HEK293 (cell line): ENCODE results near the gene HEATR5A.
"Not testable (repeated sequence)": the region's sequence is repeated elsewhere in the genome, so short reads cannot be mapped to it uniquely, and the experiment has no call there.

Experiments
- CTCF ChIA-PET: fragments of 350-600 bp; formaldehyde crosslinking; extraction: SDS; loops from one replicate; lab custom pipeline; 2021; ENCODE audit warnings: antibody characterized with exemption; lab: Yijun Ruan, JAX
- POLR2A ChIA-PET: fragments of 300-600 bp; formaldehyde crosslinking; extraction: SDS; loops from one replicate; lab custom pipeline; 2020; ENCODE audit warnings: antibody characterized with exemption, inconsistent platforms; lab: Yijun Ruan, JAX
- H3K27ac ChIP-seq: fragments of 200-500 bp; sonication (Bioruptor generic); 2 replicates; pipeline ENCODE4 v1.5.1; 2014; ENCODE audit warnings: low read depth, low read length, control low read depth, inconsistent platforms; ENCODE audit errors: extremely low read depth
- H3K36me3 ChIP-seq, 2 experiments: fragments of 200-500 bp in 1 of 2; sonication (Bioruptor generic) in 1 of 2; 1 replicate in 1 of 2; 2 replicates in 1 of 2; pipeline ENCODE4 v1.5.1; 2014 to 2017; ENCODE audit warnings: inconsistent platforms in 2 of 2, low read length in 2 of 2; ENCODE audit not compliant: control insufficient read depth in 2 of 2, insufficient read depth in 1 of 2
- H3K4me1 ChIP-seq: fragments of 200-500 bp; sonication (Bioruptor generic); 2 replicates; pipeline ENCODE4 v1.5.1; 2014; ENCODE audit warnings: mild to moderate bottlenecking, low read length, inconsistent platforms; ENCODE audit not compliant: control insufficient read depth, insufficient read depth
- H3K4me3 ChIP-seq: 2 replicates; pipeline ENCODE4 v1.5.1; 2011; ENCODE audit warnings: low read depth, mild to moderate bottlenecking, control low read depth, low read length, moderate library complexity
- H3K9me3 ChIP-seq: fragments of 200-500 bp; sonication (Bioruptor generic); 2 replicates; pipeline ENCODE4 v1.5.1; 2014; ENCODE audit warnings: low read depth, low read length, inconsistent platforms; ENCODE audit not compliant: control insufficient read depth, insufficient read depth
- GLI2 ChIP-seq: fragments of 450-650 bp; formaldehyde crosslinking; IDR thresholded peaks from 2 replicates; pipeline ENCODE4; 2017; ENCODE audit warnings: missing biosample characterization, missing genetic modification characterization, low read depth, borderline replicate concordance
- GLI4 ChIP-seq: fragments of 450-650 bp; formaldehyde crosslinking; IDR thresholded peaks from 2 replicates; pipeline ENCODE4 v1.5.1; 2016; ENCODE audit warnings: missing biosample characterization, missing genetic modification characterization
- KLF16 ChIP-seq: fragments of 450-650 bp; formaldehyde crosslinking; IDR thresholded peaks from 2 replicates; pipeline ENCODE4 v1.5.1; 2017; ENCODE audit warnings: missing biosample characterization, missing genetic modification characterization
- ZBTB7A ChIP-seq: fragments of 450-650 bp; formaldehyde crosslinking; IDR thresholded peaks from 2 replicates; pipeline ENCODE4 v1.5.1; 2016; ENCODE audit warnings: low read depth, missing biosample characterization, missing genetic modification characterization
- ZEB2 ChIP-seq: fragments of 450-650 bp; formaldehyde crosslinking; IDR thresholded peaks from 2 replicates; pipeline ENCODE4 v1.5.1; 2016; ENCODE audit warnings: missing biosample characterization, missing genetic modification characterization
- ZIC2 ChIP-seq: fragments of 450-650 bp; formaldehyde crosslinking; IDR thresholded peaks from 2 replicates; pipeline ENCODE4 v1.5.1; 2016; ENCODE audit warnings: missing biosample characterization, missing genetic modification characterization
- ZNF184 ChIP-seq: fragments of 450-650 bp; IDR thresholded peaks from 2 replicates; pipeline ENCODE4 v1.5.1; 2018; ENCODE audit warnings: missing biosample characterization, mild to moderate bottlenecking, missing genetic modification characterization
- ZNF19 ChIP-seq: fragments of 450-650 bp; formaldehyde crosslinking; IDR thresholded peaks from 2 replicates; pipeline ENCODE4; 2016; ENCODE audit warnings: missing biosample characterization, missing genetic modification characterization, low read depth
- ZNF221 ChIP-seq: fragments of 450-650 bp; formaldehyde crosslinking; IDR thresholded peaks from 2 replicates; pipeline ENCODE4 v1.5.1; 2017; ENCODE audit warnings: missing biosample characterization, missing genetic modification characterization, borderline replicate concordance
- ZNF350 ChIP-seq: fragments of 450-650 bp; formaldehyde crosslinking; IDR thresholded peaks from 2 replicates; pipeline ENCODE4 v1.5.0; 2017; ENCODE audit warnings: missing biosample characterization, mild to moderate bottlenecking, missing genetic modification characterization
- ZNF416 ChIP-seq: fragments of 450-650 bp; formaldehyde crosslinking; IDR thresholded peaks from 2 replicates; pipeline ENCODE4 v1.5.1; 2016; ENCODE audit warnings: missing biosample characterization, missing genetic modification characterization
- ZNF560 ChIP-seq: fragments of 450-650 bp; formaldehyde crosslinking; IDR thresholded peaks from 2 replicates; pipeline ENCODE4 v1.5.1; 2017; ENCODE audit warnings: missing biosample characterization, missing genetic modification characterization, borderline replicate concordance
- ZNF624 ChIP-seq: fragments of 450-650 bp; formaldehyde crosslinking; IDR thresholded peaks from 2 replicates; pipeline ENCODE4 v1.5.1; 2017; ENCODE audit warnings: missing biosample characterization, missing genetic modification characterization
- TF ChIP-seq, protein P1 (sequence below): fragments of 450-650 bp; formaldehyde crosslinking; IDR thresholded peaks from 2 replicates; pipeline ENCODE4 v1.5.1; 2016; ENCODE audit warnings: missing biosample characterization, missing genetic modification characterization
- TF ChIP-seq, protein P2 (sequence below): fragments of 450-650 bp; formaldehyde crosslinking; IDR thresholded peaks from 2 replicates; pipeline ENCODE4 v1.5.1; 2017; ENCODE audit warnings: missing biosample characterization, missing genetic modification characterization
- TF ChIP-seq, protein P3 (sequence below): fragments of 450-650 bp; formaldehyde crosslinking; IDR thresholded peaks from 2 replicates; pipeline ENCODE4 v1.5.1; 2016; ENCODE audit warnings: missing biosample characterization, missing genetic modification characterization, low read depth
- TF ChIP-seq, protein P4 (sequence below): fragments of 450-650 bp; formaldehyde crosslinking; IDR thresholded peaks from 2 replicates; pipeline ENCODE4 v1.5.1; 2016; ENCODE audit warnings: missing biosample characterization, missing genetic modification characterization, borderline replicate concordance
- TF ChIP-seq, protein P5 (sequence below): fragments of 450-650 bp; formaldehyde crosslinking; IDR thresholded peaks from 2 replicates; pipeline ENCODE4 v1.5.1; 2016; ENCODE audit warnings: missing biosample characterization, missing genetic modification characterization, borderline replicate concordance

HEATR5A gene

DNA sequence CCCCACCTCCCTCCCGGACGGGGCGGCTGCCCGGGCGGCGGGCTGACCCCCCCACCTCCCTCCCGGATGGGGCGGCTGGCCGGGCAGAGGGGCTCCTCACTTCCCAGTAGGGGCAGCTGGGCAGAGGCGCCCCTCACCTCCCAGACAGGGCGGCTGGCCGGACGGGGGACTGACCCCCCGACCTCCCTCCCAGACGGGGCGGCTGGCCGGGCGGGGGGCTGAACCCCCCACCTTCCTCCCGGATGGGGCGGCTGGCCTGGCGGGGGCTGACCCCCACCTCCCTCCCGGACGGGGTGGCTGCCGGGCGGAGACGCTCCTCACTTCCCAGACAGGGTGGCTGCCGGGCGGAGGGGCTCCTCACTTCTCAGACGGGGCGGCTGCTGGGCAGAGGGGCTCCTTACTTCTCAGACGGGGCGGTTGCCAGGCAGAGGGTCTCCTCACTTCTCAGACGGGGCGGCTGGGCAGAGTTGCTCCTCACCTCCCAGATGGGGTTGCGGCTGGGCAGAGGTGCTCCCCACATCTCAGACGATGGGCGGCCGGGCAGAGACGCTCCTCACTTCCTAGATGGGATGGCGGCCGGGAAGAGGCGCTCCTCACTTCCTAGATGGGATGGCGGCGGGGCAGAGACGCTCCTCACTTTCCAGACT is 16.8 kb upstream of the HEATR5A start:
- H3K4me3 ChIP-seq, H3K27ac ChIP-seq, H3K9me3 ChIP-seq, H3K36me3 ChIP-seq, POLR2A ChIA-PET, CTCF ChIA-PET, H3K4me1 ChIP-seq: not testable (repeated sequence)

DNA sequence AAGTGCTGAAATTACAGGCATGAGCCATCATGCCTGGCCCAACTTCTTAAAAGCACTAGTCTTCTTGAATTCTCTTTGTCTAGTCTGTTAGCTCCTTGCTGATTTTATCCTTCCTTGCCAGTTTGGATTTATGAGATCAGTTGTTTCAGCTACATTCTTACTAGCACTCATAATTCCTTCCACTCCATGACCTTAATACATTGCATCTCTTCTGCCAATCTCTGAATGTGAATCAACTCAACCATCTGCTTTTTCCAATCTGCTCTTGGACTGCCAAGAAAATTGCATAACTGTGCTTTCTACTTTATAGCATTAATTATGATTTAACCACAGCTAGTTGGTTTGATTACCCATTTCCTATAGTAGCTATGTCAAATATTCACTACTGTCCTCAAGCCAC is 14.9 kb upstream of the HEATR5A start:
- H3K4me1 ChIP-seq, result no peaks in the 10 kb centered on the region
- H3K27ac ChIP-seq, result no peak overlapping the region
- ChIA-PET CTCF (interaction anchor here (0.6 kb wide), 1 partner anchor 14 kb away, joined by 4 read pairs; no protein-coding TSS in a partner anchor), POLR2A (no interaction called here)
- no peaks in the 10 kb centered on the region for H3K36me3 ChIP-seq
- no peaks in the 10 kb centered on the region for H3K9me3 ChIP-seq
- TF ChIP-seq, protein P1, sequence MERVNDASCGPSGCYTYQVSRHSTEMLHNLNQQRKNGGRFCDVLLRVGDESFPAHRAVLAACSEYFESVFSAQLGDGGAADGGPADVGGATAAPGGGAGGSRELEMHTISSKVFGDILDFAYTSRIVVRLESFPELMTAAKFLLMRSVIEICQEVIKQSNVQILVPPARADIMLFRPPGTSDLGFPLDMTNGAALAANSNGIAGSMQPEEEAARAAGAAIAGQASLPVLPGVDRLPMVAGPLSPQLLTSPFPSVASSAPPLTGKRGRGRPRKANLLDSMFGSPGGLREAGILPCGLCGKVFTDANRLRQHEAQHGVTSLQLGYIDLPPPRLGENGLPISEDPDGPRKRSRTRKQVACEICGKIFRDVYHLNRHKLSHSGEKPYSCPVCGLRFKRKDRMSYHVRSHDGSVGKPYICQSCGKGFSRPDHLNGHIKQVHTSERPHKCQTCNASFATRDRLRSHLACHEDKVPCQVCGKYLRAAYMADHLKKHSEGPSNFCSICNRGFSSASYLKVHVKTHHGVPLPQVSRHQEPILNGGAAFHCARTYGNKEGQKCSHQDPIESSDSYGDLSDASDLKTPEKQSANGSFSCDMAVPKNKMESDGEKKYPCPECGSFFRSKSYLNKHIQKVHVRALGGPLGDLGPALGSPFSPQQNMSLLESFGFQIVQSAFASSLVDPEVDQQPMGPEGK (tag by site-specific recombination), result no peak
- TF ChIP-seq, protein P2, sequence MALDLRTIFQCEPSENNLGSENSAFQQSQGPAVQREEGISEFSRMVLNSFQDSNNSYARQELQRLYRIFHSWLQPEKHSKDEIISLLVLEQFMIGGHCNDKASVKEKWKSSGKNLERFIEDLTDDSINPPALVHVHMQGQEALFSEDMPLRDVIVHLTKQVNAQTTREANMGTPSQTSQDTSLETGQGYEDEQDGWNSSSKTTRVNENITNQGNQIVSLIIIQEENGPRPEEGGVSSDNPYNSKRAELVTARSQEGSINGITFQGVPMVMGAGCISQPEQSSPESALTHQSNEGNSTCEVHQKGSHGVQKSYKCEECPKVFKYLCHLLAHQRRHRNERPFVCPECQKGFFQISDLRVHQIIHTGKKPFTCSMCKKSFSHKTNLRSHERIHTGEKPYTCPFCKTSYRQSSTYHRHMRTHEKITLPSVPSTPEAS, result no peak
- TF ChIP-seq ZNF350 (tag by site-specific recombination) (no peak), ZEB2 (tag by site-specific recombination) (no peak), KLF16 (tag by site-specific recombination) (no peak), ZIC2 (tag by site-specific recombination) (no peak), ZNF19 (tag by site-specific recombination) (no peak), ZNF416 (tag by site-specific recombination) (no peak), ZBTB7A (tag by site-specific recombination) (no peak), GLI2 (tag by site-specific recombination) (no peak), ZNF560 (tag by site-specific recombination) (no peak), ZNF624 (tag by site-specific recombination) (no peak), GLI4 (tag by site-specific recombination) (no peak), ZNF221 (tag by site-specific recombination) (no peak), ZNF184 (no peak)
- TF ChIP-seq, protein P3, sequence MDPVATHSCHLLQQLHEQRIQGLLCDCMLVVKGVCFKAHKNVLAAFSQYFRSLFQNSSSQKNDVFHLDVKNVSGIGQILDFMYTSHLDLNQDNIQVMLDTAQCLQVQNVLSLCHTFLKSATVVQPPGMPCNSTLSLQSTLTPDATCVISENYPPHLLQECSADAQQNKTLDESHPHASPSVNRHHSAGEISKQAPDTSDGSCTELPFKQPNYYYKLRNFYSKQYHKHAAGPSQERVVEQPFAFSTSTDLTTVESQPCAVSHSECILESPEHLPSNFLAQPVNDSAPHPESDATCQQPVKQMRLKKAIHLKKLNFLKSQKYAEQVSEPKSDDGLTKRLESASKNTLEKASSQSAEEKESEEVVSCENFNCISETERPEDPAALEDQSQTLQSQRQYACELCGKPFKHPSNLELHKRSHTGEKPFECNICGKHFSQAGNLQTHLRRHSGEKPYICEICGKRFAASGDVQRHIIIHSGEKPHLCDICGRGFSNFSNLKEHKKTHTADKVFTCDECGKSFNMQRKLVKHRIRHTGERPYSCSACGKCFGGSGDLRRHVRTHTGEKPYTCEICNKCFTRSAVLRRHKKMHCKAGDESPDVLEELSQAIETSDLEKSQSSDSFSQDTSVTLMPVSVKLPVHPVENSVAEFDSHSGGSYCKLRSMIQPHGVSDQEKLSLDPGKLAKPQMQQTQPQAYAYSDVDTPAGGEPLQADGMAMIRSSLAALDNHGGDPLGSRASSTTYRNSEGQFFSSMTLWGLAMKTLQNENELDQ, result no peak
- TF ChIP-seq, protein P4, sequence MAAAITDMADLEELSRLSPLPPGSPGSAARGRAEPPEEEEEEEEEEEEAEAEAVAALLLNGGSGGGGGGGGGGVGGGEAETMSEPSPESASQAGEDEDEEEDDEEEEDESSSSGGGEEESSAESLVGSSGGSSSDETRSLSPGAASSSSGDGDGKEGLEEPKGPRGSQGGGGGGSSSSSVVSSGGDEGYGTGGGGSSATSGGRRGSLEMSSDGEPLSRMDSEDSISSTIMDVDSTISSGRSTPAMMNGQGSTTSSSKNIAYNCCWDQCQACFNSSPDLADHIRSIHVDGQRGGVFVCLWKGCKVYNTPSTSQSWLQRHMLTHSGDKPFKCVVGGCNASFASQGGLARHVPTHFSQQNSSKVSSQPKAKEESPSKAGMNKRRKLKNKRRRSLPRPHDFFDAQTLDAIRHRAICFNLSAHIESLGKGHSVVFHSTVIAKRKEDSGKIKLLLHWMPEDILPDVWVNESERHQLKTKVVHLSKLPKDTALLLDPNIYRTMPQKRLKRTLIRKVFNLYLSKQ (tag by site-specific recombination), result no peak
- TF ChIP-seq, protein P5, sequence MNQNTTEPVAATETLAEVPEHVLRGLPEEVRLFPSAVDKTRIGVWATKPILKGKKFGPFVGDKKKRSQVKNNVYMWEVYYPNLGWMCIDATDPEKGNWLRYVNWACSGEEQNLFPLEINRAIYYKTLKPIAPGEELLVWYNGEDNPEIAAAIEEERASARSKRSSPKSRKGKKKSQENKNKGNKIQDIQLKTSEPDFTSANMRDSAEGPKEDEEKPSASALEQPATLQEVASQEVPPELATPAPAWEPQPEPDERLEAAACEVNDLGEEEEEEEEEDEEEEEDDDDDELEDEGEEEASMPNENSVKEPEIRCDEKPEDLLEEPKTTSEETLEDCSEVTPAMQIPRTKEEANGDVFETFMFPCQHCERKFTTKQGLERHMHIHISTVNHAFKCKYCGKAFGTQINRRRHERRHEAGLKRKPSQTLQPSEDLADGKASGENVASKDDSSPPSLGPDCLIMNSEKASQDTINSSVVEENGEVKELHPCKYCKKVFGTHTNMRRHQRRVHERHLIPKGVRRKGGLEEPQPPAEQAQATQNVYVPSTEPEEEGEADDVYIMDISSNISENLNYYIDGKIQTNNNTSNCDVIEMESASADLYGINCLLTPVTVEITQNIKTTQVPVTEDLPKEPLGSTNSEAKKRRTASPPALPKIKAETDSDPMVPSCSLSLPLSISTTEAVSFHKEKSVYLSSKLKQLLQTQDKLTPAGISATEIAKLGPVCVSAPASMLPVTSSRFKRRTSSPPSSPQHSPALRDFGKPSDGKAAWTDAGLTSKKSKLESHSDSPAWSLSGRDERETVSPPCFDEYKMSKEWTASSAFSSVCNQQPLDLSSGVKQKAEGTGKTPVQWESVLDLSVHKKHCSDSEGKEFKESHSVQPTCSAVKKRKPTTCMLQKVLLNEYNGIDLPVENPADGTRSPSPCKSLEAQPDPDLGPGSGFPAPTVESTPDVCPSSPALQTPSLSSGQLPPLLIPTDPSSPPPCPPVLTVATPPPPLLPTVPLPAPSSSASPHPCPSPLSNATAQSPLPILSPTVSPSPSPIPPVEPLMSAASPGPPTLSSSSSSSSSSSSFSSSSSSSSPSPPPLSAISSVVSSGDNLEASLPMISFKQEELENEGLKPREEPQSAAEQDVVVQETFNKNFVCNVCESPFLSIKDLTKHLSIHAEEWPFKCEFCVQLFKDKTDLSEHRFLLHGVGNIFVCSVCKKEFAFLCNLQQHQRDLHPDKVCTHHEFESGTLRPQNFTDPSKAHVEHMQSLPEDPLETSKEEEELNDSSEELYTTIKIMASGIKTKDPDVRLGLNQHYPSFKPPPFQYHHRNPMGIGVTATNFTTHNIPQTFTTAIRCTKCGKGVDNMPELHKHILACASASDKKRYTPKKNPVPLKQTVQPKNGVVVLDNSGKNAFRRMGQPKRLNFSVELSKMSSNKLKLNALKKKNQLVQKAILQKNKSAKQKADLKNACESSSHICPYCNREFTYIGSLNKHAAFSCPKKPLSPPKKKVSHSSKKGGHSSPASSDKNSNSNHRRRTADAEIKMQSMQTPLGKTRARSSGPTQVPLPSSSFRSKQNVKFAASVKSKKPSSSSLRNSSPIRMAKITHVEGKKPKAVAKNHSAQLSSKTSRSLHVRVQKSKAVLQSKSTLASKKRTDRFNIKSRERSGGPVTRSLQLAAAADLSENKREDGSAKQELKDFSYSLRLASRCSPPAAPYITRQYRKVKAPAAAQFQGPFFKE (tag by site-specific recombination), result no peak
- H3K4me3 ChIP-seq, result no peak overlapping the region
